H1 (cell line): ENCODE data around the gene SAXO1. TPM values are rescaled to one million over a fixed set of nuclear protein-coding genes. Genes with fewer than 3 reads are reported as not detected.

Source experiments
- polyA plus RNA-seq, 7 experiments: library from polyadenylated mRNA; depleted of rRNA in 3 of 7; stranded (reverse) in 5 of 7; unstranded in 2 of 7; fragments of >200 nt in 5 of 7; fragments of 200-250 nt in 2 of 7; gene quantifications; 1 replicate in 5 of 7; 2 replicates in 1 of 7; 4 replicates in 1 of 7; pipeline versions ENCODE4 v1.2.1 to v1.2.3, GENCODE V29; 2011 to 2013; ENCODE audit warnings: missing spikeins in 2 of 7, mixed read lengths in 2 of 7
- total RNA-seq: library from RNA; stranded (reverse); fragmentation: NEBNext Ultra II Directional; extraction: Animal tissue kit (Norgen Biotek cat#: 25700); gene quantifications from 2 replicates; pipeline ENCODE4 v1.2.1, GENCODE V29; 2021
- TF ChIP-seq, protein P1 (sequence below): fragments of 300-600 bp; sonication (generic); IDR thresholded peaks from 2 replicates; pipeline ENCODE4 v1.7.1; 2012; ENCODE audit warnings: low read length, moderate library complexity, mild to moderate bottlenecking, inconsistent platforms; ENCODE audit not compliant: insufficient replicate concordance

The SAXO1 gene
- total and polyA plus RNA-seq, 2 of the 8 experiments (the other 6 are each of a cell fraction or from before 2014, with no cell fraction given) = 0.11 to 0.20 TPM

GRCh38 chr9:18906656-18907395, 126.2 kb downstream of the SAXO1 start (continued):
- TF ChIP-seq, protein P1, sequence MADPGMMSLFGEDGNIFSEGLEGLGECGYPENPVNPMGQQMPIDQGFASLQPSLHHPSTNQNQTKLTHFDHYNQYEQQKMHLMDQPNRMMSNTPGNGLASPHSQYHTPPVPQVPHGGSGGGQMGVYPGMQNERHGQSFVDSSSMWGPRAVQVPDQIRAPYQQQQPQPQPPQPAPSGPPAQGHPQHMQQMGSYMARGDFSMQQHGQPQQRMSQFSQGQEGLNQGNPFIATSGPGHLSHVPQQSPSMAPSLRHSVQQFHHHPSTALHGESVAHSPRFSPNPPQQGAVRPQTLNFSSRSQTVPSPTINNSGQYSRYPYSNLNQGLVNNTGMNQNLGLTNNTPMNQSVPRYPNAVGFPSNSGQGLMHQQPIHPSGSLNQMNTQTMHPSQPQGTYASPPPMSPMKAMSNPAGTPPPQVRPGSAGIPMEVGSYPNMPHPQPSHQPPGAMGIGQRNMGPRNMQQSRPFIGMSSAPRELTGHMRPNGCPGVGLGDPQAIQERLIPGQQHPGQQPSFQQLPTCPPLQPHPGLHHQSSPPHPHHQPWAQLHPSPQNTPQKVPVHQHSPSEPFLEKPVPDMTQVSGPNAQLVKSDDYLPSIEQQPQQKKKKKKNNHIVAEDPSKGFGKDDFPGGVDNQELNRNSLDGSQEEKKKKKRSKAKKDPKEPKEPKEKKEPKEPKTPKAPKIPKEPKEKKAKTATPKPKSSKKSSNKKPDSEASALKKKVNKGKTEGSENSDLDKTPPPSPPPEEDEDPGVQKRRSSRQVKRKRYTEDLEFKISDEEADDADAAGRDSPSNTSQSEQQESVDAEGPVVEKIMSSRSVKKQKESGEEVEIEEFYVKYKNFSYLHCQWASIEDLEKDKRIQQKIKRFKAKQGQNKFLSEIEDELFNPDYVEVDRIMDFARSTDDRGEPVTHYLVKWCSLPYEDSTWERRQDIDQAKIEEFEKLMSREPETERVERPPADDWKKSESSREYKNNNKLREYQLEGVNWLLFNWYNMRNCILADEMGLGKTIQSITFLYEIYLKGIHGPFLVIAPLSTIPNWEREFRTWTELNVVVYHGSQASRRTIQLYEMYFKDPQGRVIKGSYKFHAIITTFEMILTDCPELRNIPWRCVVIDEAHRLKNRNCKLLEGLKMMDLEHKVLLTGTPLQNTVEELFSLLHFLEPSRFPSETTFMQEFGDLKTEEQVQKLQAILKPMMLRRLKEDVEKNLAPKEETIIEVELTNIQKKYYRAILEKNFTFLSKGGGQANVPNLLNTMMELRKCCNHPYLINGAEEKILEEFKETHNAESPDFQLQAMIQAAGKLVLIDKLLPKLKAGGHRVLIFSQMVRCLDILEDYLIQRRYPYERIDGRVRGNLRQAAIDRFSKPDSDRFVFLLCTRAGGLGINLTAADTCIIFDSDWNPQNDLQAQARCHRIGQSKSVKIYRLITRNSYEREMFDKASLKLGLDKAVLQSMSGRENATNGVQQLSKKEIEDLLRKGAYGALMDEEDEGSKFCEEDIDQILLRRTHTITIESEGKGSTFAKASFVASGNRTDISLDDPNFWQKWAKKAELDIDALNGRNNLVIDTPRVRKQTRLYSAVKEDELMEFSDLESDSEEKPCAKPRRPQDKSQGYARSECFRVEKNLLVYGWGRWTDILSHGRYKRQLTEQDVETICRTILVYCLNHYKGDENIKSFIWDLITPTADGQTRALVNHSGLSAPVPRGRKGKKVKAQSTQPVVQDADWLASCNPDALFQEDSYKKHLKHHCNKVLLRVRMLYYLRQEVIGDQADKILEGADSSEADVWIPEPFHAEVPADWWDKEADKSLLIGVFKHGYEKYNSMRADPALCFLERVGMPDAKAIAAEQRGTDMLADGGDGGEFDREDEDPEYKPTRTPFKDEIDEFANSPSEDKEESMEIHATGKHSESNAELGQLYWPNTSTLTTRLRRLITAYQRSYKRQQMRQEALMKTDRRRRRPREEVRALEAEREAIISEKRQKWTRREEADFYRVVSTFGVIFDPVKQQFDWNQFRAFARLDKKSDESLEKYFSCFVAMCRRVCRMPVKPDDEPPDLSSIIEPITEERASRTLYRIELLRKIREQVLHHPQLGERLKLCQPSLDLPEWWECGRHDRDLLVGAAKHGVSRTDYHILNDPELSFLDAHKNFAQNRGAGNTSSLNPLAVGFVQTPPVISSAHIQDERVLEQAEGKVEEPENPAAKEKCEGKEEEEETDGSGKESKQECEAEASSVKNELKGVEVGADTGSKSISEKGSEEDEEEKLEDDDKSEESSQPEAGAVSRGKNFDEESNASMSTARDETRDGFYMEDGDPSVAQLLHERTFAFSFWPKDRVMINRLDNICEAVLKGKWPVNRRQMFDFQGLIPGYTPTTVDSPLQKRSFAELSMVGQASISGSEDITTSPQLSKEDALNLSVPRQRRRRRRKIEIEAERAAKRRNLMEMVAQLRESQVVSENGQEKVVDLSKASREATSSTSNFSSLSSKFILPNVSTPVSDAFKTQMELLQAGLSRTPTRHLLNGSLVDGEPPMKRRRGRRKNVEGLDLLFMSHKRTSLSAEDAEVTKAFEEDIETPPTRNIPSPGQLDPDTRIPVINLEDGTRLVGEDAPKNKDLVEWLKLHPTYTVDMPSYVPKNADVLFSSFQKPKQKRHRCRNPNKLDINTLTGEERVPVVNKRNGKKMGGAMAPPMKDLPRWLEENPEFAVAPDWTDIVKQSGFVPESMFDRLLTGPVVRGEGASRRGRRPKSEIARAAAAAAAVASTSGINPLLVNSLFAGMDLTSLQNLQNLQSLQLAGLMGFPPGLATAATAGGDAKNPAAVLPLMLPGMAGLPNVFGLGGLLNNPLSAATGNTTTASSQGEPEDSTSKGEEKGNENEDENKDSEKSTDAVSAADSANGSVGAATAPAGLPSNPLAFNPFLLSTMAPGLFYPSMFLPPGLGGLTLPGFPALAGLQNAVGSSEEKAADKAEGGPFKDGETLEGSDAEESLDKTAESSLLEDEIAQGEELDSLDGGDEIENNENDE = no peak
